Brain microvascular endothelial cell (primary cell): ENCODE data around the gene DVL3.
A peak's percentile ranks its signal among the peaks of the same experiment; 100 is the strongest.
"Not testable (repeated sequence)": the region's sequence is repeated elsewhere in the genome, so short reads cannot be mapped to it uniquely, and the experiment has no call there.

ENCODE experiments used
- DNase-seq: peaks from one replicate; pipeline ENCODE4 v3.0.0-alpha.2; 2020
- H3K27ac ChIP-seq: fragments of 250-450 bp; sonication (Bioruptor Pico); 2 replicates; pipeline ENCODE4 v1.5.1; 2020; ENCODE audit warnings: mild to moderate bottlenecking, moderate library complexity
- H3K27me3 ChIP-seq: fragments of 250-450 bp; sonication (Bioruptor Pico); replicated peaks from 2 replicates; pipeline ENCODE4 v1.5.1; 2020; ENCODE audit warnings: mild to moderate bottlenecking
- H3K36me3 ChIP-seq: fragments of 250-450 bp; sonication (Bioruptor Pico); replicated peaks from 2 replicates; pipeline ENCODE4 v1.5.1; 2020; ENCODE audit warnings: mild to moderate bottlenecking
- H3K4me3 ChIP-seq: 2 replicates; pipeline ENCODE4 v1.5.1; 2011; ENCODE audit warnings: low read depth, mild to moderate bottlenecking, control low read depth, low read length, moderate library complexity
- CTCF ChIP-seq: IDR thresholded peaks from 2 replicates; pipeline ENCODE4 v1.5.1; 2011; ENCODE audit warnings: low read depth, mild to moderate bottlenecking, moderate library complexity, low read length, control low read depth, inconsistent platforms; ENCODE audit errors: missing control alignments
- in situ Hi-C: cut with HindIII; loops from 2 replicates; pipeline ENCODE4 v1.10.0; 2017; ENCODE audit warnings: low sequenced_read_pairs, low pct_ligation_motif_present

The DVL3 gene

DNA sequence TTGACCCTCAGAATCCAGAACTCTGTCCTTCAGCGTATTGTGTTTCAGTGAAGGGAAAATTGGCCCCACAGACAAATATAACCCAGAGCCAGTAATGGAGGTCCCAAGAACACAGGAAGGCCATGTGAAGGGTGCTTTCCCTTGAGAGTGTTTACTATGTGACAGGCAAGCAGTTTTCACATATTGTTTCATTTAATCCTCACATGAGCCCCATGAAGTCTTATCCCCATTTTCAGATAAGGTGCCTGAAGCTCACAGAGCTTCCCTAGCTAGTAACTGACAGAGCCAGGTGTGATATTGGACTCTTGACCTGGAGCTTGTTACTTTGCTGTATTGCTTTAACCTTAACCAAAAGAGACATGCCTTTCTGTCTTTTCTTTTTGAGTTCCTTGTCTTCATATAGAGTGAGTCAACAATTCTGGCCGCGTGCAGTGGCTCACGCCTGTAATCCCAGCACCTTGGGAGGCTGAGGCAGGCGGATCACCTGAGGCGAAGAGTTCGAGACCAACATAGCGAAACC is 9.4 kb upstream of the DVL3 start:
- DNase-seq, result no peak
- H3K36me3 ChIP-seq, result peaks cover 49% of the 10 kb centered on the region

DNA sequence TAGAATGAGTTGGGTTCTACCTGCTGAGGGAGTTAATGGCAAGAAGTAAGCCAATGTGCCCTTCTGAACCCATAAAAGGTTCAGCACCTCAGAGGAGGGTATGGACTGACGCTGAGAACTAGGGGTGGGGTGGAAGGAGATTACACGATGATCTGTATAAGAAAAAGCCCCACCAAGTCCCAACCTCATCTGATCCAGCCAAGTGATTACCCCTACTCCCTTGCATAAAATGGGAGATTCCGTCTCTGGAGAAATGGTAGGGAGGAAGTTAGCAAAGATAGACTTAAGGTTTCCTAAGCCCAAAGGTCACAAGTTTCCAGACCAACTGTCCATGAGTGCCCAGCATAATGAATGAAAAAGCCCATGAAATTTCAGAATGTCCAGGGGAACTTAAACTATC is 7.1 kb upstream of the DVL3 start:
- Histone ChIP-seq H3K27me3 (no peaks in the 10 kb centered on the region), H3K36me3 (peaks cover 29% of the 10 kb centered on the region), H3K27ac (no peak overlapping the region), H3K4me3 (no peak overlapping the region)
- no peak for TF ChIP-seq CTCF
- in situ Hi-C loops, result no loop called here
- no peak for DNase-seq

More for the DNA sequence above, 9.4 kb upstream of the DVL3 start:
- no peak overlapping the region for H3K4me3 ChIP-seq
- no peak overlapping the region for H3K27ac ChIP-seq
- H3K27me3 ChIP-seq, result no peaks in the 10 kb centered on the region
- TF ChIP-seq CTCF, result no peak
- in situ Hi-C loops, result no loop called here

- in situ Hi-C loops, result no loop called here
- Histone ChIP-seq H3K27me3 (no peaks in the 10 kb centered on the region), H3K36me3 (peaks cover 19% of the 10 kb centered on the region), H3K4me3 (no peak overlapping the region), H3K27ac (no peak overlapping the region)
- no peak for DNase-seq
- no peak for TF ChIP-seq CTCF
Observed at GRCh38 chr3:184149123-184149522, 6.1 kb upstream of the DVL3 start.

DNA sequence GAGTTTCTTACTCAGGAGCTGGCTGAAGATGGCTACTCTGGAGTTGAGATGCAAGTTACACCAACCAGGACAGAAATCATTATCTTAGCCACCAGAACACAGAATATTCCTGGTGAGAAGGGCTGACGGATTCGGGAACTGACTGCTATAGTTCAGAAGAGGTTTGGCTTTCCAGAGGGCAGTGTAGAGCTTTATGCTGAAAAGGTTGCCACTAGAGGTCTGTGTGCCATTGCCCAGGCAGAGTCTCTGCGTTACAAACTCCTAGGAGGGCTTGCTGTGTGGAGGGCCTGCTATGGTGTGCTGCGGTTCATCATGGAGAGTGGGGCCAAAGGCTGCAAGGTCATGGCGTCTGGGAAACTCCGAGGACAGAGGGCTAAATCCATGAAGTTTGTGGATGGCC is 5.4 kb upstream of the DVL3 start:
- H3K4me3 ChIP-seq, H3K27ac ChIP-seq, H3K27me3 ChIP-seq, in situ Hi-C loops: not testable (repeated sequence)
- peak; percentile 67 for TF ChIP-seq CTCF
- DNase-seq, result peak; percentile 62
- peaks cover 12% of the 10 kb centered on the region for H3K36me3 ChIP-seq

DNA sequence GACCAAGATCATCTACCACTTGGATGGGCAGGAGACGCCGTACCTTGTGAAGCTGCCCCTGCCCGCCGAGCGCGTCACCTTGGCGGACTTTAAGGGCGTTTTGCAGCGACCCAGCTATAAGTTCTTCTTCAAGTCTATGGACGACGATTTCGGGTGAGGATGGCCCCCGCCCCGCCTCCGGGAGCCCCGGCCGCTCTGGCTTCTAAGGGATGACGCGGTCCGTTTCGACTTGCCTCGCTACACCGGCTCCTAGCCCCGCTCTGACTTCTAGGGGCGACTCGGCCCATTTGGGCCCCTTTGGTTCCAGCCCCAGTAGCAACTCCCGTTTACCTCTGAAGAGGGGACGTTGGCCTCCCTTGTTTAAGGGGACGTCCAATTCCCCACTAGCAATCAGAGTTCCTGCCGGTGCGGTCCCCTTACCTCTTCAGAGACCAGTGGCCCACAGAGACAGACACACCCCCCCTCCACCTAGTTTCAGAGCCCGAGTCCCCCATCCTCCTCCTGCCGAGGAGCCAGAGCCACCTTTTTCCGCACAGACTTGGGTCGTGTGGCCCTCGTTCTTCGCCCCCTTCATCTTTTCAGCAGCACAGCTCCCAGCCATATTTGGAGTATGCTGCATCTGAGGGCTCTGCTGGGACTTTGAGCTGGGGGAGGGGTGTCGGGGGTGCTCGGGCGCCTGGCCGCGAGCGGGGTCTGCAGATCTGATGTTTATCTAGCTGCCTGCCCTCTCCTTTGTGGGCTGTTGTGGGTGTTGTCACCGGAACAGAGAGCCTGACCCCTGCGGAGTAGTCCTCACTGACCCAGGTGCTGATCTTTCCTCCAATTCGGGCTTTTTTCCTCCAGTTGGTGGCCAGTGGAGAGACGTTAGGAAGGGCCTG is 706 bp downstream of the DVL3 start:
- in situ Hi-C loops, result no loop called here
- peak overlapping the region; percentile 91 for H3K4me3 ChIP-seq
- H3K27ac ChIP-seq, result peak overlapping the region; percentile 74
- H3K36me3 ChIP-seq, result no peaks in the 10 kb centered on the region
- DNase-seq, result no peak
- no peak for TF ChIP-seq CTCF
- no peaks in the 10 kb centered on the region for H3K27me3 ChIP-seq
